Mesendoderm (in vitro differentiated cells): ENCODE results near the gene MDM2.

Experiments used
- DNase-seq: peaks from one replicate; pipeline ENCODE4 v3.0.0; 2013
- H2AK5ac ChIP-seq: 2 replicates; pipeline ENCODE4 v1.6.1; 2013; ENCODE audit warnings: low read length, inconsistent platforms
- H2BK120ac ChIP-seq: 2 replicates; pipeline ENCODE4 v1.6.1; 2013; ENCODE audit warnings: low read depth, mild to moderate bottlenecking, low read length, moderate library complexity, mixed read lengths
- H2BK15ac ChIP-seq: replicated peaks from 2 replicates; pipeline ENCODE4 v1.6.1; 2013; ENCODE audit warnings: low read depth, mild to moderate bottlenecking, moderate library complexity
- H2BK5ac ChIP-seq: 2 replicates; pipeline ENCODE4 v1.6.1; 2013; ENCODE audit warnings: low read length, inconsistent platforms
- H3K18ac ChIP-seq: 2 replicates; pipeline ENCODE4 v1.6.1; 2013; ENCODE audit warnings: mild to moderate bottlenecking, low read length, mixed read lengths
- H3K23ac ChIP-seq: one replicate; pipeline ENCODE4 v1.6.1; 2013; ENCODE audit warnings: low read length
- H3K27ac ChIP-seq: 2 replicates; pipeline ENCODE4 v1.5.1; 2013; ENCODE audit warnings: low read depth, mild to moderate bottlenecking, inconsistent platforms, low read length, moderate library complexity
- H3K27me3 ChIP-seq: 2 replicates; pipeline ENCODE4 v1.6.1; 2013; ENCODE audit warnings: low read length, control low read depth, mild to moderate bottlenecking, inconsistent platforms; ENCODE audit not compliant: insufficient read depth, poor library complexity
- H3K36me3 ChIP-seq: 2 replicates; pipeline ENCODE4 v1.6.1; 2013; ENCODE audit warnings: low read length, inconsistent platforms; ENCODE audit not compliant: control insufficient read depth, insufficient read depth
- H3K4ac ChIP-seq: one replicate; pipeline ENCODE4 v1.6.1; 2013; ENCODE audit warnings: low read depth, mild to moderate bottlenecking, low read length, moderate library complexity
- H3K4me1 ChIP-seq: 2 replicates; pipeline ENCODE4 v1.6.1; 2013; ENCODE audit warnings: low read depth, low read length, inconsistent platforms; ENCODE audit not compliant: control insufficient read depth
- H3K4me2 ChIP-seq: 2 replicates; pipeline ENCODE4 v1.6.1; 2013; ENCODE audit warnings: low read length
- H3K4me3 ChIP-seq: 2 replicates; pipeline ENCODE4 v1.5.1; 2013; ENCODE audit warnings: mild to moderate bottlenecking, low read length
- H3K56ac ChIP-seq: one replicate; pipeline ENCODE4 v1.6.1; 2013; ENCODE audit warnings: low read length
- H3K79me1 ChIP-seq: 2 replicates; pipeline ENCODE4 v1.6.1; 2013; ENCODE audit warnings: low read length, inconsistent platforms
- H3K79me2 ChIP-seq: 2 replicates; pipeline ENCODE4 v1.6.1; 2013; ENCODE audit warnings: mild to moderate bottlenecking, low read length; ENCODE audit not compliant: control insufficient read depth, insufficient read depth
- H3K9ac ChIP-seq: 2 replicates; pipeline ENCODE4 v1.6.1; 2013; ENCODE audit warnings: low read length, inconsistent platforms
- H4K5ac ChIP-seq: one replicate; pipeline ENCODE4 v1.6.1; 2013; ENCODE audit warnings: low read length
- H4K8ac ChIP-seq: one replicate; pipeline ENCODE4 v1.6.1; 2013; ENCODE audit warnings: low read depth, mild to moderate bottlenecking, control low read depth, low read length, moderate library complexity
- WGBS: extraction: QIAGEN DNeasy Blood & Tissue Kit; methylation state at CpG from one replicate; pipeline ENCODE4 v1.1.7; 2013; ENCODE audit warnings: low lambda C conversion rate, missing lambda C conversion rate; ENCODE audit not compliant: insufficient coverage; ENCODE audit errors: extremely low coverage; 5-methylcytosine and 5-hydroxymethylcytosine counted together

MDM2 gene

GRCh38 chr12:68870011-68870410, 62.0 kb downstream of the MDM2 start:
- Histone ChIP-seq H3K4me1 (no peaks in the 10 kb centered on the region), H3K36me3 (no peaks in the 10 kb centered on the region), H3K4me3 (no peak overlapping the region), H3K27me3 (no peaks in the 10 kb centered on the region), H3K4me2 (no peak overlapping the region), H2AK5ac (no peak overlapping the region), H2BK120ac (no peak overlapping the region), H3K4ac (no peak overlapping the region), H3K56ac (no peak overlapping the region), H2BK5ac (no peak overlapping the region), H3K79me1 (no peaks in the 10 kb centered on the region), H3K9ac (no peak overlapping the region), H3K23ac (no peak overlapping the region), H3K18ac (no peak overlapping the region), H2BK15ac (no peak overlapping the region), H3K79me2 (no peaks in the 10 kb centered on the region), H4K5ac (no peak overlapping the region), H3K27ac (no peak overlapping the region), H4K8ac (no peak overlapping the region)
- no peak for DNase-seq
- WGBS: no CpG with 5 or more reads among the region's 5 CpGs

GRCh38 chr12:68870443-68870842, 62.5 kb downstream of the MDM2 start:
- no peak overlapping the region for H3K56ac ChIP-seq
- no peak overlapping the region for H2BK15ac ChIP-seq
- no peak overlapping the region for H3K9ac ChIP-seq
- no peak overlapping the region for H2BK5ac ChIP-seq
- no peak overlapping the region for H3K4me2 ChIP-seq
- no peaks in the 10 kb centered on the region for H3K4me1 ChIP-seq
- no peaks in the 10 kb centered on the region for H3K79me1 ChIP-seq
- no peaks in the 10 kb centered on the region for H3K79me2 ChIP-seq
- H3K27me3 ChIP-seq: no peaks in the 10 kb centered on the region
- H3K4me3 ChIP-seq: no peak overlapping the region
- H3K36me3 ChIP-seq: no peaks in the 10 kb centered on the region
- no peak overlapping the region for H4K8ac ChIP-seq
- H3K27ac ChIP-seq: no peak overlapping the region
- no peak overlapping the region for H3K4ac ChIP-seq
- WGBS: no CpG with 5 or more reads among the region's 6 CpGs
- H2AK5ac ChIP-seq: no peak overlapping the region
- H4K5ac ChIP-seq: no peak overlapping the region
- no peak overlapping the region for H2BK120ac ChIP-seq
- H3K18ac ChIP-seq: no peak overlapping the region
- DNase-seq: no peak
- no peak overlapping the region for H3K23ac ChIP-seq

GRCh38 chr12:68871396-68871795, 63.4 kb downstream of the MDM2 start:
- Histone ChIP-seq H3K4ac (no peak overlapping the region), H3K9ac (no peak overlapping the region), H3K27me3 (no peaks in the 10 kb centered on the region), H3K79me2 (no peaks in the 10 kb centered on the region), H2AK5ac (no peak overlapping the region), H3K27ac (no peak overlapping the region), H3K18ac (no peak overlapping the region), H3K4me3 (no peak overlapping the region), H2BK5ac (no peak overlapping the region), H3K4me1 (no peaks in the 10 kb centered on the region), H4K8ac (no peak overlapping the region), H4K5ac (no peak overlapping the region), H3K79me1 (no peaks in the 10 kb centered on the region), H3K4me2 (no peak overlapping the region), H3K23ac (no peak overlapping the region), H3K36me3 (no peaks in the 10 kb centered on the region), H3K56ac (no peak overlapping the region), H2BK15ac (no peak overlapping the region), H2BK120ac (no peak overlapping the region)
- no CpG with 5 or more reads among the region's 8 CpGs for WGBS
- no peak for DNase-seq

- Histone ChIP-seq H2BK120ac (no peak overlapping the region), H3K23ac (no peak overlapping the region), H3K9ac (no peak overlapping the region), H3K4me2 (no peak overlapping the region), H2AK5ac (no peak overlapping the region), H3K4me1 (no peaks in the 10 kb centered on the region), H3K4ac (no peak overlapping the region), H4K8ac (no peak overlapping the region), H3K36me3 (no peaks in the 10 kb centered on the region), H3K4me3 (no peak overlapping the region), H4K5ac (no peak overlapping the region), H3K79me2 (no peaks in the 10 kb centered on the region), H2BK5ac (no peak overlapping the region), H3K56ac (no peak overlapping the region), H3K27ac (no peak overlapping the region), H3K79me1 (no peaks in the 10 kb centered on the region), H2BK15ac (no peak overlapping the region), H3K18ac (no peak overlapping the region), H3K27me3 (no peaks in the 10 kb centered on the region)
- no CpG with 5 or more reads among the region's 6 CpGs for WGBS
- peak; percentile 55 for DNase-seq
Observed at GRCh38 chr12:68871921-68872320, 63.9 kb downstream of the MDM2 start.

- Histone ChIP-seq H2BK15ac (no peak overlapping the region), H3K18ac (no peak overlapping the region), H3K36me3 (no peaks in the 10 kb centered on the region), H3K56ac (no peak overlapping the region), H3K4me2 (no peak overlapping the region), H4K8ac (no peak overlapping the region), H2BK120ac (no peak overlapping the region), H4K5ac (no peak overlapping the region), H3K79me1 (no peaks in the 10 kb centered on the region), H2AK5ac (no peak overlapping the region), H3K27me3 (no peaks in the 10 kb centered on the region), H2BK5ac (no peak overlapping the region), H3K27ac (no peak overlapping the region), H3K9ac (no peak overlapping the region), H3K4ac (no peak overlapping the region), H3K79me2 (no peaks in the 10 kb centered on the region), H3K4me1 (no peaks in the 10 kb centered on the region), H3K23ac (no peak overlapping the region), H3K4me3 (no peak overlapping the region)
- WGBS: no CpG with 5 or more reads among the region's 4 CpGs
- DNase-seq: no peak
Observed at GRCh38 chr12:68873316-68873715, 65.3 kb downstream of the MDM2 start.

GRCh38 chr12:68876461-68876860, 68.5 kb downstream of the MDM2 start:
- H3K36me3 ChIP-seq: no peaks in the 10 kb centered on the region

More at GRCh38 chr12:68876461-68876860, 68.5 kb downstream of the MDM2 start:
- Histone ChIP-seq H3K79me1 (no peaks in the 10 kb centered on the region), H3K56ac (no peak overlapping the region), H3K4ac (no peak overlapping the region), H2BK120ac (no peak overlapping the region), H4K8ac (no peak overlapping the region), H3K23ac (no peak overlapping the region), H2BK15ac (no peak overlapping the region), H2BK5ac (no peak overlapping the region), H3K4me3 (no peak overlapping the region), H3K9ac (no peak overlapping the region), H2AK5ac (no peak overlapping the region), H3K4me2 (no peak overlapping the region), H4K5ac (no peak overlapping the region), H3K27ac (no peak overlapping the region), H3K18ac (no peak overlapping the region), H3K4me1 (no peaks in the 10 kb centered on the region), H3K79me2 (no peaks in the 10 kb centered on the region), H3K27me3 (no peaks in the 10 kb centered on the region)
- no peak for DNase-seq
- no CpG with 5 or more reads among the region's 4 CpGs for WGBS
